Activated CD8-positive, alpha-beta memory T cell treated with anti-CD3 and anti-CD28 coated beads for 24 hours (primary cell): ENCODE results near the gene INPP4A.
A peak's percentile ranks its signal among the peaks of the same experiment; 100 is the strongest.

ENCODE experiments used
- DNase-seq: peaks from one replicate; pipeline ENCODE4 v3.0.0-alpha.2; 2020

Gene INPP4A

GRCh38 chr2:98501223-98501622, 56.6 kb downstream of the INPP4A start:
- DNase-seq, result no peak

- peak; percentile 46 for DNase-seq
Measured at GRCh38 chr2:98501876-98502275, 57.2 kb downstream of the INPP4A start.

- no peak for DNase-seq
Measured at GRCh38 chr2:98502556-98503335, 58.1 kb downstream of the INPP4A start.

GRCh38 chr2:98503481-98504105, 58.9 kb downstream of the INPP4A start:
- DNase-seq, result no peak

- no peak for DNase-seq
Measured at GRCh38 chr2:98504381-98505109, 59.9 kb downstream of the INPP4A start.

- no peak for DNase-seq
Measured at GRCh38 chr2:98505311-98505808, 60.7 kb downstream of the INPP4A start.

GRCh38 chr2:98505971-98506664, 61.5 kb downstream of the INPP4A start:
- DNase-seq, result no peak

GRCh38 chr2:98506881-98507280, 62.2 kb downstream of the INPP4A start:
- no peak for DNase-seq

GRCh38 chr2:98507461-98507860, 62.8 kb downstream of the INPP4A start:
- DNase-seq, result no peak

GRCh38 chr2:98507891-98508708, 63.4 kb downstream of the INPP4A start:
- DNase-seq, result no peak

GRCh38 chr2:98508709-98509066, 64.0 kb downstream of the INPP4A start:
- DNase-seq, result no peak

- DNase-seq, result no peak
Measured at GRCh38 chr2:98509542-98510321, 65.1 kb downstream of the INPP4A start.

- DNase-seq, result no peak
Measured at GRCh38 chr2:98510322-98510662, 65.6 kb downstream of the INPP4A start.

- DNase-seq, result no peak
Measured at GRCh38 chr2:98511981-98512380, 67.3 kb downstream of the INPP4A start.

- no peak for DNase-seq
Measured at GRCh38 chr2:98512699-98513098, 68.0 kb downstream of the INPP4A start.

- no peak for DNase-seq
Measured at GRCh38 chr2:98514096-98514639, 69.5 kb downstream of the INPP4A start.

- no peak for DNase-seq
Measured at GRCh38 chr2:98514879-98515249, 70.2 kb downstream of the INPP4A start.

GRCh38 chr2:98515250-98515991, 70.8 kb downstream of the INPP4A start:
- DNase-seq, result no peak

GRCh38 chr2:98516571-98516970, 71.9 kb downstream of the INPP4A start:
- no peak for DNase-seq

- DNase-seq, result no peak
Measured at GRCh38 chr2:98517636-98518035, 73.0 kb downstream of the INPP4A start.

- peak; percentile 80 for DNase-seq
Measured at GRCh38 chr2:98518101-98518500, 73.4 kb downstream of the INPP4A start.
